Small intestine (tissue), 7 donors: Measurements from ENCODE around the gene RNASE9. TPM values are rescaled to one million over a fixed set of nuclear protein-coding genes. Genes with fewer than 3 reads are reported as not detected.
"Not testable (repeated sequence)": the region's sequence is repeated elsewhere in the genome, so short reads cannot be mapped to it uniquely, and the experiment has no call there.

Experiments used
- DNase-seq, 2 donors: peaks; one replicate each; pipeline versions ENCODE4 v3.0.0 to v3.0.0-alpha.2; 2013
- FAIRE-seq: peaks from 2 replicates; lab custom pipeline; 2012; peaks lifted over from hg19 to GRCh38; lab: Jason Lieb, UNC
- H3K27ac ChIP-seq, 3 donors: one replicate each; pipeline ENCODE4 v1.5.1; 2013; ENCODE audit warnings: low read length in 2 of 3, mild to moderate bottlenecking in 2 of 3, control low read depth in 1 of 3, inconsistent platforms in 1 of 3, low read depth in 1 of 3, moderate library complexity in 1 of 3
- H3K27me3 ChIP-seq, 3 donors: one replicate each; pipeline ENCODE4 v1.6.1; 2013; ENCODE audit warnings: low read length in 3 of 3, inconsistent platforms in 1 of 3; ENCODE audit not compliant: control insufficient read depth in 3 of 3, insufficient read depth in 3 of 3
- H3K36me3 ChIP-seq, 3 donors: one replicate each; pipeline ENCODE4 v1.6.1; 2013; ENCODE audit warnings: low read length in 3 of 3, inconsistent platforms in 1 of 3, low read depth in 1 of 3, mild to moderate bottlenecking in 1 of 3, moderate library complexity in 1 of 3; ENCODE audit not compliant: control insufficient read depth in 3 of 3, insufficient read depth in 2 of 3
- H3K4me1 ChIP-seq, 3 donors: one replicate each; pipeline ENCODE4 v1.6.1; 2013; ENCODE audit warnings: low read length in 2 of 3, inconsistent platforms in 1 of 3, low read depth in 1 of 3, mild to moderate bottlenecking in 1 of 3, moderate library complexity in 1 of 3; ENCODE audit not compliant: control insufficient read depth in 3 of 3, insufficient read depth in 2 of 3
- H3K4me3 ChIP-seq, 3 donors: one replicate each; pipeline ENCODE4 v1.5.1; 2013; ENCODE audit warnings: low read length in 3 of 3, control low read depth in 1 of 3, inconsistent platforms in 1 of 3, low read depth in 1 of 3, mild to moderate bottlenecking in 1 of 3, moderate library complexity in 1 of 3
- H3K9me3 ChIP-seq, 2 donors: one replicate each; pipeline ENCODE4 v1.6.1; 2013; ENCODE audit warnings: low read depth in 1 of 2, low read length in 1 of 2; ENCODE audit not compliant: control insufficient read depth in 2 of 2, insufficient read depth in 1 of 2
- WGBS, 3 donors: extraction: QIAGEN DNeasy Blood & Tissue Kit; methylation state at CpG; one replicate each; pipeline ENCODE4 v1.1.7; 2013; 5-methylcytosine and 5-hydroxymethylcytosine counted together
- polyA plus RNA-seq, 4 donors: library from polyadenylated mRNA; stranded (reverse) in 3 of 4; unstranded in 1 of 4; fragments of 200-250 nt in 3 of 4; fragments of 120-200 nt in 1 of 4; gene quantifications; one replicate each; pipeline versions ENCODE4 v1.2.1 to v1.2.3, GENCODE V29; 2013
- donor health status: healthy with polysubstance abuse.
- donor health status: control.
- donor health status: control.
- donor health status: Bipolar disorder and iron deficiency.
- donor health status: healthy.

The RNASE9 gene
- polyA plus RNA-seq, 4 donors = not detected

GRCh38 chr14:20506276-20506675 is 54.6 kb downstream of the RNASE9 start:
- not testable (repeated sequence) for DNase-seq, H3K27me3 ChIP-seq, H3K4me1 ChIP-seq, H3K27ac ChIP-seq, H3K9me3 ChIP-seq, FAIRE-seq, H3K36me3 ChIP-seq, H3K4me3 ChIP-seq
- WGBS, 3 donors = 96 to 100% methylated on average over 1 to 17 of the region's 30 CpGs; no CpG with 5 or more reads in 1 of the 3 donors

Other genes with a start within 250 kb of the RNASE9 start
- 10 to 100 TPM; 43.5 to 67.9 (median 44.1) TPM for gene CCNB1IP1, start 227.8 kb downstream of the RNASE9 start, polyA plus RNA-seq
- gene PARP2, start 217.4 kb downstream of the RNASE9 start, polyA plus RNA-seq = 10 to 100 TPM in 3 of 4 donors, 1 to 10 TPM in 1; 9.5 to 26.8 (median 14.2) TPM
- gene TEP1, start 147.5 kb downstream of the RNASE9 start, polyA plus RNA-seq = 10 to 100 TPM; 32.9 to 87.4 (median 66.0) TPM
- gene KLHL33, start 124.9 kb downstream of the RNASE9 start, polyA plus RNA-seq = under 1 TPM in 3 of 4 donors, not detected in 1; under 0.01 to 0.37 (median 0.07) TPM
- gene OSGEP, start 106.2 kb downstream of the RNASE9 start, polyA plus RNA-seq = 10 to 100 TPM; 38.6 to 59.1 (median 45.8) TPM
- gene APEX1, start 105.8 kb downstream of the RNASE9 start, polyA plus RNA-seq = 100 to 1,000 TPM; 122 to 216 (median 191) TPM
- gene PIP4P1, start 99.6 kb downstream of the RNASE9 start, polyA plus RNA-seq = 10 to 100 TPM; 37.6 to 55.1 (median 49.2) TPM
- 100 to 1,000 TPM; 168 to 353 (median 202) TPM for gene PNP, start 91.6 kb downstream of the RNASE9 start, polyA plus RNA-seq
- under 1 TPM in 1 of 4 donors, not detected in 3; 0.78 TPM for gene RNASE10, start 55.5 kb downstream of the RNASE9 start, polyA plus RNA-seq
- not detected for gene RNASE11, start 27.0 kb upstream of the RNASE9 start, polyA plus RNA-seq
- not detected for gene RNASE12, start 30.3 kb upstream of the RNASE9 start, polyA plus RNA-seq
- gene OR6S1, start 80.6 kb upstream of the RNASE9 start, polyA plus RNA-seq = not detected
- gene RNASE4, start 123.5 kb upstream of the RNASE9 start, polyA plus RNA-seq = 10 to 100 TPM in 3 of 4 donors, 1 to 10 TPM in 1; 8.1 to 45.7 (median 31.1) TPM
- 10 to 100 TPM; 13.4 to 63.1 (median 20.8) TPM for gene ANG, start 127.7 kb upstream of the RNASE9 start, polyA plus RNA-seq
- gene EDDM3A, start 184.8 kb upstream of the RNASE9 start, polyA plus RNA-seq = not detected
- gene EDDM3B, start 207.4 kb upstream of the RNASE9 start, polyA plus RNA-seq = not detected
- 10 to 100 TPM in 2 of 4 donors, 1 to 10 TPM in 2; 3.1 to 20.0 (median 10.3) TPM for gene RNASE6, start 220.2 kb upstream of the RNASE9 start, polyA plus RNA-seq
- 100 to 1,000 TPM in 1 of 4 donors, 10 to 100 TPM in 3; 51.3 to 229 (median 84.7) TPM for gene RNASE1, start 241.8 kb upstream of the RNASE9 start, polyA plus RNA-seq